ENCODE measurements around the gene NINL.
"Not testable (repeated sequence)": the region's sequence is repeated elsewhere in the genome, so short reads cannot be mapped to it uniquely, and the experiment has no call there.

The NINL gene

GRCh38 chr20:25592135-25592852 lies 7.0 kb upstream of the NINL start:
- DNase-seq (ENCODE audit: low spot score), result no peak

- not testable (repeated sequence) for DNase-seq (ENCODE audit: low spot score)
Observed at GRCh38 chr20:25590778-25591177, 5.4 kb upstream of the NINL start.

GRCh38 chr20:25588491-25588890 lies 3.2 kb upstream of the NINL start:
- no peak for DNase-seq (ENCODE audit: low spot score)

- DNase-seq (ENCODE audit: low spot score), result no peak
Observed at GRCh38 chr20:25587536-25587935, 2.2 kb upstream of the NINL start.

- no peak for DNase-seq (ENCODE audit: low spot score)
Observed at GRCh38 chr20:25586877-25587276, 1.5 kb upstream of the NINL start.

GRCh38 chr20:25583607-25584006 lies 1.7 kb downstream of the NINL start:
- not testable (repeated sequence) for DNase-seq (ENCODE audit: low spot score)

DNA sequence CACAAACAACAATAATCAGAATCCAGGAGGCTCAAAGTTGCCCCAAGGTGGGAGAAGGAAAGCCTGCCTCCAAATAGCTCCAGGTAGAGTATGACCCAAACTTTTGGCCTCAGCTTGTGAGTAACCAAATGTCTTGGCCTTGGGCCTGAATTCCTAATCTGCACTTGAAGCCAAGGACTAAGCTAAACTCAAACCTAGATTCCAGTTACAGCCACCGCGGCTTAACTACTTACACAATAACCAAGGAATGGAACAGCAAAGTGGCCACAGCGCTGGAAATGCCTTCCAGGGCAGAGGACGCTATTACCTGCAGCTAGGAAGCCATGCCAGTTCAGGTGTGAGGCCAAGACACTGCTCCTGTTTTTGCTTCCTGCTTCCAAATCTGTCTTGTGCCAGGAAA lies 4.6 kb downstream of the NINL start:
- no peak for DNase-seq (ENCODE audit: low spot score)

GRCh38 chr20:25579081-25579770 lies 6.1 kb downstream of the NINL start:
- no peak for DNase-seq (ENCODE audit: low spot score)

DNA sequence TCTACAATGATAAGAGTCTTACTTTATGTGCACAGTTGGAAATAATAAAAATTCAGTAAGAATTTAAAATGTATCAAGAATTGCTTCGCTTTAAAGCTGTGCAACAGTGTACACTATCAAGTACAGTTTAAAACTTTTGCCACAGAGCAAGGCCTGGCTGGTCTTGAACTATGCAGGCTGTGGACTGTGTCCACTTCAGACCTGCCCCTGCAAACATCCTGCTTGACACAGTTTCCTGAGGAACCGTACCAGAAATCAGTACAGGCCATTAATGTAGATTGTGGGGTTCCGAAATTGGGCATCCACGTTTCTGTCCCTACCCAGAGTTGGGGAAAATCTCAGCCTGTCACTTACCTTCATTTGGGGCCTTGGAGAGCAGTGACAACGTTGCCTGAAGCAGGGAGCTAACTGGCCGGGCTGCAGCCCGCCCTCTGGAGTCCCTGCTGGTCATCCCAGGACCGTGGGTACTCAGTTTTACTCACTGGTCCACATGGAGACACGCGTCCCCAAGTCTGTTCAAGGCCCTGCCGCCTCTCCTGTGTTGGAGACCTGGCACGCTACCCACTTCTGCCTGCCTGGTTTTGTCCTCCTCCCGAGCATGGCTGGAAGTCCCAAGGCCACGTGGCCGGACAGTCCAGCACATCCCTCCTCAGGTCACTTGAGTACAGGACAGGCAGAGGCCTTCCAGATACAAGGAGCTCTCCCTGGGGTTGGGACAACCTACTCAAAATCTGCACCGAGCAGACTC lies 8.4 kb downstream of the NINL start:
- DNase-seq (ENCODE audit: low spot score), result no peak

DNA sequence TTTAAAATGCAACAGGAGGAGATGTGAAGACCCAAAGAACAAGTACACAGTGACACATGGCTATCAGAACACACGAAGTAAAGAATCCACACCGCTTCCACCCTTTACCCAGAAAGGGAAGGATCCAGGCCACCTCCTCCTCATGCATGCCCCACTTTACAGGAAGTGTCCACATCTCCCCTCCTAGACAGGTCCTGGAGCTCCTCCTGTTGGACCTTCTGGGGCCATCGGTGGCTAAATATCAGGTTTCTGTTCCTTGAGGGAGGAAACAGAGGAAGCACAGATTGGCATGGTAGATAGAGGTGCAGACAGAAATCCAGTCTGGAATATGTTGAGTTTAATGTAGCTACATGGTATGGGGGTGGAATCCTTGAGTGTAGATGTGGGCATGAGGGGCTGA lies 10.9 kb downstream of the NINL start:
- DNase-seq (ENCODE audit: low spot score), result no peak

DNA sequence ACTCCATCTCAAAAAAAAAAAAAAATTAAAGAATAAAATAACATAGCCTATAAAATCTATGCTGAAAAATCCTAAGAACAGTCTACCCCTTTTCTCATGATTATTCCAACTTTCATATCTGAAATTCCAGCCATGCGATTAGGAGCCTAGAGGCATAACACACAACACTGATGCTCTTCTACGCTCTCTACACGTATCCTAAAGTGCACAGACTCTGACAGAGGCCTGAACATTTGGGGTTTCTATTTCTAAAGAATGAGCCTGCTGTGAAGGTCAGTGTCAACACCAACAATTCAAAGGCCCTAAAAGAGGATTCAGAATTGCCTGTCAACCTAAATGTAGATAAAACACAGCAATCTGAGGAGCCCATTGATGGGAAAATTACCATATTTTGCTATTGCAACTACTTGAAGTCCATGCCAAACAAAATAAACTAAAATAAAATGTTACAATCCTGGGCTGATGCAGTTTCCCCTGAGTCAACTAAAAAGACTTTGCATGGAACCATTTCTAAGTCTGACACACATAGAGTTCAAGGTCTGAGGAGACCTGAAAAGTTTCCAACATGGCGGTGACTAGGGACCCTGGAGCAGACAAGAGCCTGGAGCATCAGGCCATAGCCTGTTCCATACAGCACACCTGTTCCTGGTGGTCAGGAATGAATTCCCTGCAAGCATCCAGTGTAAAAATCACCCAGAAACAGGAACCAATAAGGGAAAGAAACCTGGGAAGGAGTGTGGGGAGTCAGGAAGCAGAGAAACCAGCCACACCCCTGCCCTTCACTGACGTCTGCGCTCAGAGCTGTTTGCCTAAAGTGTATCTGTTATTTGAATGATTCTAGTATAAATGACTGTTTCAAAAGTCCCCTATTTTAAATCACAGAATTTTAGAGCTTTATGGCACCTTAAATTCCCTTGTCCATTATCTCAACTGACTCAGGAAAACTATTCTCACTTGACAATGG lies 11.8 kb downstream of the NINL start:
- DNase-seq (ENCODE audit: low spot score), result no peak

DNA sequence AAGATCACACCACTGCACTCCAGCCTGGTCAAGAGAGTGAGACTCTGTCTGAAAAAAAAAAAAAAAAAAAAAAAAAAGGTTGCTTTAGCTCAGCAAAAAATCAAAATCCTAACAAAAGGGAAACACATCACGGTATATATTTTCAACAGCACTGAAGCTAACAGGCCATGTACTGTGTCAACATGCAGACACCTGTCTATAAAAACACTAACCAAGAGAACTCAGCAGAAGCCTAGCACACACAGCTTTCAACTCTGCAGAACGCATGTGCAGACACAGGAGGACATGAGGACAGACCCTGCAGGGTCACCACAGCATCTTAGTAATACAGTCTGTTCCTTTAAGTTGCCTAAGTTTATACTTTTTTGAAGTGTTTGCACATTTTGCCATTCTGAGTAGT lies 13.5 kb downstream of the NINL start:
- no peak for DNase-seq (ENCODE audit: low spot score)

DNA sequence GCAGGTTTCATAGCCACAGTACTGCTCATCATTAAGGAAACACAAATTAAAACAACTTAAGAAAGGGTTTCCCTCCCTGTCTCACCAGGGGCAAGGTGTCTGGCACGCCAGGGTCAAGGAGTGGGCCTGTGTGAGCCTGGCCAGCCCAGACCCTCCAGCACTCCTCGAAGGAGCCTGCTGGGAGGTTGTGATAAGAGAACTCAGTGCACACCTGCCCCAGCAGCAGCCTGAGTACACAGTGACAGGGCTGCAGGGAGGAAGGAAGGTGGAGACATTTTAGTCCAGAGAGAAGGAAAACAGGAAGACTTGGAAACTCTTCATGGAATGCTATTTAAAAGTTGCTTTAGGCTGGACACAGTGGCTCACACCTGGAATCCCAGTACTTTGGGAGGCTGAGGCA lies 14.1 kb downstream of the NINL start:
- DNase-seq (ENCODE audit: low spot score), result no peak

- no peak for DNase-seq (ENCODE audit: low spot score)
Observed at GRCh38 chr20:25570148-25570530, 15.2 kb downstream of the NINL start.

GRCh38 chr20:25567286-25567685 lies 18.0 kb downstream of the NINL start:
- no peak for DNase-seq (ENCODE audit: low spot score)

GRCh38 chr20:25566821-25567220 lies 18.5 kb downstream of the NINL start:
- DNase-seq (ENCODE audit: low spot score), result no peak

DNA sequence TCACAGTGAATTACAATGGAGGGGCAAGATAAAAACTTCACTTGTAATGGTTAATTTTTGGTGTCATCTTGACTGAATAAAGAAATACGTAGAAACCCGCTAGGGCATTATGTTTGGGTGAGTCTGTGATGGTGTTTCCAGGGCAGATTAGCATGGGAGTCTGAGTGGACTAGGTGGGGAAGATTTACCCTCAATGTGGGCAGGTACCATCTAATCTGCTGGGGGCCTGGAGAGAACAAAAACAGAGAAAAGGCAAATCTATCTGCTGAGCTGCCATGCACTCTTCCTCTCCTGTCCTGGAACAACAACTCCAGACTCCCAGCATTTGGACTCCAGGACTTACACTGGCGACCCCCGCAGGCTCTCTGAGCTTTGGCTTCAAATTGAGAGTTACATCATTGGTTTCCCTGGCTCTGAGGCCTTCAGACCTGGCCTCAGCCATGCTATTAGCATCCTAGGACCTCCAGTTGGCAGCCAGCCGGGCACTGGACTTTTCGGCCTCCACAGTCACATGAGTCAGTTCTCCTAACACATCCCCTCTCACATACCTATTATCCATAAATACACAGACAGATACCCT lies 19.7 kb downstream of the NINL start:
- no peak for DNase-seq (ENCODE audit: low spot score)

GRCh38 chr20:25563876-25564275 lies 21.5 kb downstream of the NINL start:
- DNase-seq (ENCODE audit: low spot score), result no peak

GRCh38 chr20:25563362-25563761 lies 22.0 kb downstream of the NINL start:
- DNase-seq (ENCODE audit: low spot score), result no peak

GRCh38 chr20:25561771-25562170 lies 23.6 kb downstream of the NINL start:
- DNase-seq (ENCODE audit: low spot score), result not testable (repeated sequence)

DNA sequence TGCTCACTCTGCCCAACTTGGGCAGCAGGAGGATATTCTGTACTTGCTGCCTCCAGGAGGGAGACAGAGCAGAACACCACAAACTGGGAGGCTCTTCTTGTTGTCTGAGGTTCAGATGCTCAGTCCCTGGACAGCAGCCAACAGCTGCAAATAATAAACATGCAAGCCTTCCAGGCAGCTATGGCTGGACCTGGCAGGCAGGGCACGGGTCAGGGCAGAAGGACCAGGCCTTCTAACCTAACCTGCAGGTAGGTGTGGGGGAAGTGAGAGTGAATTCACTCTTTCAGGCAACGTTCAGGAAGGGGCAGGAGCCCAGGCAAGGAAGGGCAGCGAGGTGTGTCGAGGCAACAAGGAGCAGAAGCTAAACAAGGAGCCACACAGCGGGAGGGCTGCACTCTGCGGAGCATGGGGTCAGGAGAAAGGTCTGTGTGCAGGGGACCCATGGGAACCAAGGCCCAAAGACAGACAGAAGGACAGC lies 31.5 kb downstream of the NINL start:
- no peak for DNase-seq (ENCODE audit: low spot score)
